ENCODE data around the gene ZXDC.
A peak's percentile ranks its signal among the peaks of the same experiment; 100 is the strongest.

The ZXDC gene

DNA sequence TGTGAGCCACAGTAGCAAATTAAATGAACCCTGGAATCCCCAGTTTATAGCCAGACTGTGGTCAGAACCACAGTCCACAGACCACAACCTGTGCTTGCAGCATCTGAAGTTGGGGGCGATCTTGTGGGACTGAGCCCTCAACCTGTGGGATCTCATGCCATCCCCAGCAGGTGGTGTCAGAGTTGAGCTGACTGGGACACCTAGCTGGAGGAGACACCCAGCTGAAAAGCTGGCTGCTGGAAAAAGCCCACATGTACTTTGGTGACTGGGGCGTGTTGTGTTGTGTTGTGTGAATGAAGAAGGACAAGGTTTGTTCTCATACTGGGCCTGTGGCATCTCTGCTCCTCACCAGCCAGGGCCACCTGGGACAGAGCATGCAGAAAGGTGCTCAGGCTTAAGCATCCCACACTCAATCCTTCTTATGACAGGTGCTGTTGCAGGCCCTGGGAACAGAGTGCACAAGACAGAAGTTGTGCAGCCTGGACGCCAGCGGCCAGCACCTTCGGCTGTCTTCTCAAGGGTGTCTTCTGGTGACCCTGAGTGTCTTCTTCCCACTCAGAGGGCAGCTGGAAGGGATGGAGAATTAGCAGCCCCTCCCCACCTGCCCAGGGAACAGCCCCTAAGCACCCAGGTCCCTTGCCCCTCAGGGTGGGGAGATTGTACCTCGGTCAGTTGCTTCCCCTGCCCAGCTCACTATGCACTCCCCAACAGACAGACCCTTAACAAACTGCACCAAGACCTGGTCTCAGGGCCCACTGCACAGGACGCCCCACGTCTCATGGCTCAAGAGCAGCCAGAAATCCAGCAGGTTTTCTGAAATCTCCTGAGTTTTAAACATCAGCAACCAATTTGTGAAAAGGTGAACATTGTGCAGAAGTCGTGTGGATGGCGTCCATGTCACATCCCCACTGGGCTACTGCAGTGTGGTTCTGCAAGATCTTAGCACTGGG, 44.1 kb upstream of the ZXDC start:
- no peaks in the 10 kb centered on the region for H4K20me1 ChIP-seq (ENCODE audit: insufficient read depth, low read length, poor library complexity, severe bottlenecking)
- no peak overlapping the region for H2AFZ ChIP-seq (ENCODE audit: low read length)
- no peak overlapping the region for H3K4me3 ChIP-seq (ENCODE audit: low read length, poor library complexity, severe bottlenecking)
- no peak for TF ChIP-seq EZH2phosphoT487 (IDR thresholded peaks at IDR 0.05; ENCODE audit: borderline replicate concordance)
- peak; percentile 59 for TF ChIP-seq CTCF (conservative IDR thresholded peaks at IDR 0.05; ENCODE audit: low read length)
- peak overlapping the region; percentile 50 for H3K4me2 ChIP-seq (ENCODE audit: low read depth, low read length, poor library complexity, severe bottlenecking)
- no peaks in the 10 kb centered on the region for H3K9me2 ChIP-seq (replicated peaks; ENCODE audit: low read depth, low read length)
- peaks cover 28% of the 10 kb centered on the region for H3K4me1 ChIP-seq (ENCODE audit: insufficient read depth, low read length, poor library complexity, severe bottlenecking)
- no peak overlapping the region for H3K9ac ChIP-seq (ENCODE audit: low read depth, low read length, poor library complexity, severe bottlenecking)
- H3K27me3 ChIP-seq (ENCODE audit: insufficient read depth, low read length, poor library complexity, severe bottlenecking), result no peaks in the 10 kb centered on the region
- H3K79me2 ChIP-seq (ENCODE audit: insufficient read depth, low read length), result no peaks in the 10 kb centered on the region
- H3F3A ChIP-seq (ENCODE audit: low read depth), result no peaks in the 10 kb centered on the region
- no peaks in the 10 kb centered on the region for H3K9me3 ChIP-seq (ENCODE audit: insufficient read depth, low read depth, low read length)
- no peaks in the 10 kb centered on the region for H3K36me3 ChIP-seq (ENCODE audit: insufficient read depth, low read length)

- no peaks in the 10 kb centered on the region for H3K9me3 ChIP-seq (ENCODE audit: insufficient read depth, low read depth, low read length)
- H3K9ac ChIP-seq (ENCODE audit: low read depth, low read length, poor library complexity, severe bottlenecking), result no peak overlapping the region
- no peaks in the 10 kb centered on the region for H3K9me2 ChIP-seq (replicated peaks; ENCODE audit: low read depth, low read length)
- no peaks in the 10 kb centered on the region for H3K36me3 ChIP-seq (ENCODE audit: insufficient read depth, low read length)
- H2AFZ ChIP-seq (ENCODE audit: low read length), result no peak overlapping the region
- no peaks in the 10 kb centered on the region for H3K79me2 ChIP-seq (ENCODE audit: insufficient read depth, low read length)
- TF ChIP-seq EZH2phosphoT487 (IDR thresholded peaks at IDR 0.05; ENCODE audit: borderline replicate concordance) (no peak), CTCF (conservative IDR thresholded peaks at IDR 0.05; ENCODE audit: low read length) (no peak)
- no peaks in the 10 kb centered on the region for H4K20me1 ChIP-seq (ENCODE audit: insufficient read depth, low read length, poor library complexity, severe bottlenecking)
- no peaks in the 10 kb centered on the region for H3F3A ChIP-seq (ENCODE audit: low read depth)
- H3K27me3 ChIP-seq (ENCODE audit: insufficient read depth, low read length, poor library complexity, severe bottlenecking), result no peaks in the 10 kb centered on the region
- peak overlapping the region; percentile 50 for H3K4me2 ChIP-seq (ENCODE audit: low read depth, low read length, poor library complexity, severe bottlenecking)
- no peak overlapping the region for H3K4me3 ChIP-seq (ENCODE audit: low read length, poor library complexity, severe bottlenecking)
- H3K4me1 ChIP-seq (ENCODE audit: insufficient read depth, low read length, poor library complexity, severe bottlenecking), result peaks cover 27% of the 10 kb centered on the region
Measured at GRCh38 chr3:126518779-126519177, 43.1 kb upstream of the ZXDC start.

DNA sequence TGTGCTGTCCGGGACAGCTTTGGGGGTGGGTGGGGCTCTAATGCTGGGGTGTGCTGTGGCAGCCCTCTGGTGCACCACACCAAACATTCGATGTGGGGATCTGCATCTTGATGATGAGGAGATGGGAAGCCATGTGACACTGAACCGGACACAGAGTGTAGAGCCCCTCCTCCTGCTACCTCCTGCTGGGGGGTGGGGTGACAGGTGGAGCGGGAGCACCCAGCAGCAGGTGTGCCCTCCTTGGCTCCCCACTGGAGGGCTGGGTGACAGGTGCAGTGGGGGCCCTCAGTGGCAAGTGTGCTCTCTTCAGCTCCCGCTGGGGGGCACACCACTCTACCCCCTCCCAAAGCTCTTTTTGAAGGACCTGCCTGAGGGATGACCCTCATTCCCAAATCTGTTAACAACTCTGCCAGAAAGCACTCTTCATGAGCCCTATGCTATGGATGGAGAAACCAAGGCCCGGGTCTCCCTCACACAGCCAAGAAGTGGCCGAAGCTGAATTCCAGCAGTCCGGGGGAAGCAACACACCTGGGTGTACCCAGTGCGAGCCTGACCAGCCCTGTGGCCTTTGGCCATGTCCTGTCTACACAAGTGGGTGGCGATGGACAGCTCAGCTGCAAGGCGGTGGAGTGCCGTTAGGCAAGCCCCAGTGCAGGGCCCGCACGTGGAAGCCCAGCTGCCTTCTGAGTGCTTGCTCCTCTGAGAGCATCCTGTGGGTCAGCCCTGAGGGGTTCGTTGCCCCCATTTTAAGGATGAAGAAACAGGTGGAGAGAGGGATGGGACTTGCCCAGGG, 42.5 kb upstream of the ZXDC start:
- Histone ChIP-seq H4K20me1 (ENCODE audit: insufficient read depth, low read length, poor library complexity, severe bottlenecking) (no peaks in the 10 kb centered on the region), H3K4me2 (ENCODE audit: low read depth, low read length, poor library complexity, severe bottlenecking) (peak overlapping the region; percentile 50)

More for the DNA sequence above, 42.5 kb upstream of the ZXDC start:
- H3K36me3 ChIP-seq (ENCODE audit: insufficient read depth, low read length), result no peaks in the 10 kb centered on the region
- TF ChIP-seq CTCF (conservative IDR thresholded peaks at IDR 0.05; ENCODE audit: low read length), result no peak
- peaks cover 21% of the 10 kb centered on the region for H3K4me1 ChIP-seq (ENCODE audit: insufficient read depth, low read length, poor library complexity, severe bottlenecking)
- no peak overlapping the region for H3K4me3 ChIP-seq (ENCODE audit: low read length, poor library complexity, severe bottlenecking)
- H3K79me2 ChIP-seq (ENCODE audit: insufficient read depth, low read length), result no peaks in the 10 kb centered on the region
- H3K9me2 ChIP-seq (replicated peaks; ENCODE audit: low read depth, low read length), result no peaks in the 10 kb centered on the region
- no peak overlapping the region for H3K9ac ChIP-seq (ENCODE audit: low read depth, low read length, poor library complexity, severe bottlenecking)
- H3F3A ChIP-seq (ENCODE audit: low read depth), result no peaks in the 10 kb centered on the region
- no peaks in the 10 kb centered on the region for H3K9me3 ChIP-seq (ENCODE audit: insufficient read depth, low read depth, low read length)
- no peak overlapping the region for H2AFZ ChIP-seq (ENCODE audit: low read length)
- no peaks in the 10 kb centered on the region for H3K27me3 ChIP-seq (ENCODE audit: insufficient read depth, low read length, poor library complexity, severe bottlenecking)

All from Loucy (cell line).